ENCODE measurements around the gene TSPAN19.

Gene TSPAN19

GRCh38 chr12:84973026-84973425, 63.1 kb downstream of the TSPAN19 start:
- Histone ChIP-seq H3K27me3 (ENCODE audit: low read length) (no peaks in the 10 kb centered on the region), H3K4me2 (ENCODE audit: low read depth, low read length, poor library complexity, severe bottlenecking) (no peak overlapping the region), H3K9me3 (ENCODE audit: insufficient read depth, low read length) (peaks cover 7% of the 10 kb centered on the region; the same call in 1 of the 2 replicates), H2AFZ (ENCODE audit: low read depth, low read length, severe bottlenecking) (no peak overlapping the region), H3F3A (ENCODE audit: insufficient read depth) (no peaks in the 10 kb centered on the region), H3K4me3 (ENCODE audit: insufficient read depth, low read length, poor library complexity, severe bottlenecking) (no peak overlapping the region), H3K36me3 (ENCODE audit: low read length) (no peaks in the 10 kb centered on the region), H4K20me1 (ENCODE audit: low read depth, low read length) (no peaks in the 10 kb centered on the region), H3K9me2 (replicated peaks; ENCODE audit: insufficient read depth, low read length) (no peaks in the 10 kb centered on the region), H3K79me2 (ENCODE audit: insufficient read depth, low read length) (no peaks in the 10 kb centered on the region), H3K27ac (ENCODE audit: low read depth, low read length) (no peak overlapping the region), H3K9ac (ENCODE audit: low read length) (no peak overlapping the region)
- no peak for TF ChIP-seq EZH2phosphoT487 (conservative IDR thresholded peaks at IDR 0.05; ENCODE audit: low read length)
- no peak for TF ChIP-seq CTCF (IDR thresholded peaks at IDR 0.05; ENCODE audit: insufficient read depth, low read length, poor library complexity, severe bottlenecking)

GRCh38 chr12:84969226-84969625, 66.9 kb downstream of the TSPAN19 start:
- no peak overlapping the region for H3K4me3 ChIP-seq (ENCODE audit: insufficient read depth, low read length, poor library complexity, severe bottlenecking)
- no peaks in the 10 kb centered on the region for H3K36me3 ChIP-seq (ENCODE audit: low read length)
- no peaks in the 10 kb centered on the region for H3K9me2 ChIP-seq (replicated peaks; ENCODE audit: insufficient read depth, low read length)
- H3K79me2 ChIP-seq (ENCODE audit: insufficient read depth, low read length) = no peaks in the 10 kb centered on the region
- H2AFZ ChIP-seq (ENCODE audit: low read depth, low read length, severe bottlenecking) = no peak overlapping the region
- H3K9me3 ChIP-seq (ENCODE audit: insufficient read depth, low read length) = no peaks in the 10 kb centered on the region
- no peak overlapping the region for H3K9ac ChIP-seq (ENCODE audit: low read length)
- TF ChIP-seq EZH2phosphoT487 (conservative IDR thresholded peaks at IDR 0.05; ENCODE audit: low read length) (no peak), CTCF (IDR thresholded peaks at IDR 0.05; ENCODE audit: insufficient read depth, low read length, poor library complexity, severe bottlenecking) (no peak)
- no peaks in the 10 kb centered on the region for H3K27me3 ChIP-seq (ENCODE audit: low read length)
- no peak overlapping the region for H3K27ac ChIP-seq (ENCODE audit: low read depth, low read length)
- no peaks in the 10 kb centered on the region for H3F3A ChIP-seq (ENCODE audit: insufficient read depth)
- H3K4me2 ChIP-seq (ENCODE audit: low read depth, low read length, poor library complexity, severe bottlenecking) = no peak overlapping the region
- H4K20me1 ChIP-seq (ENCODE audit: low read depth, low read length) = no peaks in the 10 kb centered on the region

Measured in SU-DHL-6 (cell line).